Stimulated activated CD4-positive, alpha-beta T cell treated with anti-CD3 and anti-CD28 coated beads, TNF-alpha, amount 100 ng/mL, for 24 hours (primary cell): Measurements from ENCODE around the gene TMIE.
"Not testable (repeated sequence)": the region's sequence is repeated elsewhere in the genome, so short reads cannot be mapped to it uniquely, and the experiment has no call there.

Source experiments
- DNase-seq, 3 experiments: peaks; one replicate each; pipeline ENCODE4 v3.0.0-alpha.2; 2020; ENCODE audit warnings: low read depth in 3 of 3

The TMIE gene

GRCh38 chr3:46722443-46722842 lies 21.3 kb downstream of the TMIE start:
- DNase-seq = no peak

- DNase-seq = no peak
Observed at GRCh38 chr3:46724424-46724823, 23.2 kb downstream of the TMIE start.

- no peak for DNase-seq
Observed at GRCh38 chr3:46725621-46726314, 24.6 kb downstream of the TMIE start.

- DNase-seq = no peak
Observed at GRCh38 chr3:46729038-46729437, 27.8 kb downstream of the TMIE start.

GRCh38 chr3:46730819-46731218 lies 29.6 kb downstream of the TMIE start:
- DNase-seq = no peak

- no peak for DNase-seq
Observed at GRCh38 chr3:46731795-46732194, 30.6 kb downstream of the TMIE start.

- no peak for DNase-seq
Observed at GRCh38 chr3:46733026-46733800, 32.0 kb downstream of the TMIE start.

- DNase-seq = no peak
Observed at GRCh38 chr3:46734773-46735172, 33.6 kb downstream of the TMIE start.

- no peak for DNase-seq
Observed at GRCh38 chr3:46736006-46736872, 35.0 kb downstream of the TMIE start.

GRCh38 chr3:46737329-46737731 lies 36.1 kb downstream of the TMIE start:
- DNase-seq = no peak

GRCh38 chr3:46739565-46739964 lies 38.4 kb downstream of the TMIE start:
- not testable (repeated sequence) for DNase-seq

GRCh38 chr3:46742992-46743585 lies 41.9 kb downstream of the TMIE start:
- no peak for DNase-seq

- DNase-seq = no peak
Observed at GRCh38 chr3:46746711-46747110, 45.5 kb downstream of the TMIE start.

GRCh38 chr3:46748170-46748569 lies 47.0 kb downstream of the TMIE start:
- no peak for DNase-seq

- DNase-seq = no peak
Observed at GRCh38 chr3:46749129-46749528, 47.9 kb downstream of the TMIE start.

- no peak for DNase-seq
Observed at GRCh38 chr3:46750555-46751038, 49.4 kb downstream of the TMIE start.

GRCh38 chr3:46753127-46753526 lies 51.9 kb downstream of the TMIE start:
- DNase-seq = peak in 1 of 3 experiments; percentile 14

- no peak for DNase-seq
Observed at GRCh38 chr3:46755646-46756045, 54.5 kb downstream of the TMIE start.

GRCh38 chr3:46756642-46757041 lies 55.5 kb downstream of the TMIE start:
- DNase-seq = no peak

- DNase-seq = no peak
Observed at GRCh38 chr3:46759239-46760167, 58.3 kb downstream of the TMIE start.
